HG03439 (cell line): ENCODE measurements around the gene SH2B2.
A peak's percentile ranks its signal among the peaks of the same experiment; 100 is the strongest.

Experiments
- ATAC-seq: cut with Tn5 transposase; IDR thresholded peaks from one replicate; pipeline ENCODE4 v1.9.1; 2021; ENCODE audit warnings: mild to moderate bottlenecking, moderate library complexity; ENCODE audit not compliant: unreplicated experiment

The SH2B2 gene

DNA sequence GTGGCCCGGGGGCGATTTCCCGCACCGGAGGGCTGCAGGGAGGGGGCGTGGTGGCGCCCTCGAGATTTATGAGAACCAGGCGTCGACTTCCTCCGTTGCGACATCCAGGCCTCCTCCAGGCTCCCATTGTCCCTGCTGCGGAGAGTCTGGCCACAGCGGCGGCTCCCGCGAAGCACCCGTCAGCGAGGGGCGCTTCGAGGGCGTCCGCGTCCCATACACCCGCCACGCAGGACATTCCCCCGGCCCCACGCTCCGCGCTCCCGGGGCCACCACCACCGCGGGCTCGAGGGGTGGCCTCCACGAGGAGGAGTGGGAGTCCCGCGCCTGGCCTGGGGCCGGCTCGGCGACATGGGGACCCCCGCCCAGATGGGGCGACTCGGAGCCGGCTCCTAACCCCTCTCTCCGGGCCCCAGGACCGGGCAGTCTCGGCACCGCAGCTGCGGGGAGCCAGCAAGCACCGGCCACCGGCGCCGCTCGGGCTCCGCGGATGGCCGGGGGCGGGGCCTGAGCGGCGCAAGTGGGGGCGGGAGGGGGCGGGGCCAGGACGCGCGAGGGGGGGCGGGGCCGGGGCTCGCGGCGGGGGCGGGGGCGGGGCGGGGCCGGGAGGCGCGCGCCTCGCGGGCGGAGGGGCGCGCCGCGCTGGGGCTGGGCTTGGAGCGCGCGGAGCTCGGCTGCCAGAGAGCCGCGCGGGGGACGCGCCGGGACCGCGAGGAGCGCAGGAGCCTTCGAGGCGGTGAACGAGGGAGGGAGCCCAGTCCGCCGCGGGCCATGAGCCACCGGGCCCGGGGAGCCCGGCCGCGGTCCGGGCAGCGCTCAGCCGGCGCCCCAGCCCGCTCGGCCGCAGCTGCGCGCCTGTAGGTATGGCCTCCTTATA lies at the start of gene SH2B2:
Gene SH2B2, plus strand, starts transcription at position 632 of the 874 bp plus-strand sequence. CDS start 13,683 bp downstream, outside the sequence.
- ATAC-seq, result peak; percentile 29

GRCh38 chr7:102239206-102239820 lies 47.4 kb upstream of the SH2B2 start:
- ATAC-seq, result no peak

DNA sequence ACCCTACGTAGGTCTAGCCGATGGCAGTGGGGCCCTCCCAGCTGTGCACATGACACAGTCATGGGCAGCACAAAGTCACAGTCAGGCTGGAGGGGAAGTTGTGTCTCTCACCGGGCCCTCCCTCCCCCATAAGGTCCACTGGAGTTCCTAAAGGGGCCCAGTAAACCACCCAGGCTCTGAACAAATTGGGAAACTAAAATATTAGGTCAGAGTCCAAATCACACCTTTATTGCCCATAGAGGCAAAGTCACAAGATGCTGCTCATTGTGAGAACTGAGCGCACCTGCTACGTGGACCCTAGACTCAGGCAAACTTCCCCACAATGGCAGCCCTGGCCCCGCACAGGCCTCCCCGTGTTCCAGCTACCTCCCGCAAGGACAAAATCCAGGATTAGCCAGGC lies 45.2 kb upstream of the SH2B2 start:
- no peak for ATAC-seq

DNA sequence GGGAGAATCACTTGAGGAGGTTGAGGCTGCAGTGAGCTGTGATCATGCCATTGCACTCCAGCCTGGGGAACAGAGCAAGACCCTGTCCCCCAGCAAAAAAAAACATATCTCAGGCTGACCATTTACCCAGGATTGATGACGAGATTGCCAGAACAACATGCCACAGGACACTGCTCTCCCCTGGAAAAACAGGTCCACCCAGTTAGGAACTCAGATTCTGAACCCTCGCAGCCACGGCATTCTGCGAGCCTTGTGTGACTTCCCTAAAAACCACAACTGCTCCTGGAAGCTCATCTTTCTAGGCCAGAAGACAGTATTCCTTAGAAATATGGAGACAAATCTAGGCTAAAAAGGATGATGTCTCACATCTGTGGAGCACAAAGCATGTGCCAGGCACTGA lies 42.1 kb upstream of the SH2B2 start:
- no peak for ATAC-seq

DNA sequence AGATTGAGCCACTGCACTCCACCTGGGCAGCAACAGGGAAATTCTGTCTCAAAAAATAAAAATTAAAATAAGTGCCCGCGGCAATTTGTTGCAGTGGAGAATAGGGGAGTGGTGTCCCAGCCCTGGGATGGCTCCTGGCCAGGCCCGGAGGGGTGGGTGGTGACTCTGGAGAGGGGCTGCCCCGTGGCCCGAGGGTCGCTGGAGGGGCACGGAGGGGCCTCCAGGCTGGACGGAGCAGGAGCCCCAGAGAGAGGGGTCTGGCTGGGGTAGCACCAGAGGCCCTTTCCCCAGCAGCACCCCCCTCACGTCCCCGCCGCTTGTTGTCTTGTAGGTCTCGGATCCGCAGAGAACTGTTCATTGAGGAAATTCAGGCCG lies 38.6 kb upstream of the SH2B2 start:
- no peak for ATAC-seq

DNA sequence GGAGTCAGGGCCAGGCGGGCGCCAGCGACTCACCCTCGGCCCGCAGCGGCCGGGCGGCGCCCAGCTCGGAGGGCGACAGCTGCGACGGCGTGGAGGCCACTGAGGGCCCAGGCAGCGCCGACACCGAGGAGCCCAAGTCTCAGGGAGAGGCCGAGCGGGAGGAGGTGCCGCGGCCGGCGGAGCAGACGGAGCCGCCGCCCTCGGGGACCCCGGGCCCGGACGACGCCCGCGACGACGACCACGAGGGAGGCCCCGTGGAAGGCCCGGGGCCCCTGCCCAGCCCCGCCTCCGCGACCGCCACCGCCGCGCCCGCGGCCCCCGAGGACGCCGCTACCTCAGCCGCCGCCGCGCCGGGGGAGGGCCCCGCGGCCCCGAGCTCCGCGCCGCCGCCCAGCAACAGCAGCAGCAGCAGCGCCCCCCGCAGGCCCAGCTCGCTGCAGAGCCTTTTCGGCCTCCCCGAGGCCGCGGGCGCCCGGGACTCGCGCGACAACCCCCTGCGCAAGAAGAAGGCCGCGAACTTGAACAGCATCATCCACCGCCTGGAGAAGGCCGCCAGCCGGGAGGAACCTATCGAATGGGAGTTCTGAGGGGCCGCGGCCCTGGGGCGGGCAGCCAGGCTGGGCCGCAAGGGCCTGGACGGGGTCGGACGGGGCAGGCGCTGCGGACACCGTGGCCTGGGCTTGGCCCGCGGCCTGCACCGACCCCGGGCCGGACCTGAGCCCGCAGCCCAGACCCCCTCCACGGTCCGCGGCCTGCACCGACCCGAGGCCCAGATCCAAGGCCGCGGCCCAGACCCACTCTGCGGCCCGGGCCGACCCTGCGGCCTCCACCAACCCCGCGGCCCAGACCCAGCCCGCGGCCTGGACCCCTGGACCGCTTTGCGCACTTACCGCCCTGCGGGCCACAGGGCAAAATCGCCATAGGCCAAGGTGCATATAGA lies 37.9 kb upstream of the SH2B2 start:
- no peak for ATAC-seq

- ATAC-seq, result no peak
Observed at GRCh38 chr7:102251531-102252365, 34.9 kb upstream of the SH2B2 start.

DNA sequence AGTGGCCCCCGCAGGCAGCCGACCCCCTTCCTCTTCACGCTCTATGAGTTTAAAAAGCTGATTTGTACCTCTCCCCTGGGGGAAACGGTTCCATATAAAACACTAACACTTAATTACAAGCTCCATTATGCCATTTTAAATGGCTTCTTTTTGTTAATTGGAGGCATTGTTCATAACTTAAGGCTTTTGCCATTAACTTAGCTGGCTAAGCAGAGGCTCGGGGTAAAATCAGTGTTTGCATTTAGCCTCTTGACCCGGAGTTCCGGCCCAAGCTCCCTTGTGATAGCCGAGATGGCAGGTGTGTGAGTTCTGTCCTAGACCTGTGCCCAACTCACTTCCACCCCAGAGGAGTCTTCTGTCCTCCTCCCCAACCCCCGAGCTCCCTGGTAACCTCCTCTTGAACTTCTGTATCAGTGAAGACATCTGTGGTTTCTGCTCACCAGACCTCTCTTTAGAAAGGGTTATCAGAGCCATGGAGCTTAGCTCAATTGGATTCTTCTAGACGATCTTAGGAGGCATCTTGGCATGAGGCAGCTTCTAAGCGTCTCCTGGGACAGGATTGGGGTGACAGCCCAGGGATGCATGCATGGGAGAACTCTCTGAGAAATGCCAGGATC lies 34.2 kb upstream of the SH2B2 start:
- ATAC-seq, result no peak

GRCh38 chr7:102253066-102253972 lies 33.3 kb upstream of the SH2B2 start:
- ATAC-seq, result no peak

DNA sequence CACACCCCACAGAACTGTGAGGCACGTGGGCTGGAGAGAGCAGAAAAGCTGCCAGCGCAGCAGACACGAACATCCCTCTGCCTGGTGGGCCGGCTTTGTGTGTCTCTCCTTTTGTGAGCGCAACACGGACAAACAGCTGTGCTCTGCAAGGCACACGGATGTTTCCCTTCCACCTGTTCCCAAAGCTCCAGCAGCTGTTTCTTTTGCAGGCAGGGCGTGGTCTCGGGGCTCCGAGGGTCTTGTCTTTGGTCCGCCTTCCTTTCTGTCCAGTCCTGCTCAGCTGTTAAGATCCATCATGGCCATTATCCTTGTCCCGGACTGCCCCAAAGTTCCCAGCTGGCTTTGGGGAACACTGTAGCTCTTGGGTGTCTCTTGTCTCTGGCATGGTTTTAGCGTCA lies 32.7 kb upstream of the SH2B2 start:
- ATAC-seq, result no peak

DNA sequence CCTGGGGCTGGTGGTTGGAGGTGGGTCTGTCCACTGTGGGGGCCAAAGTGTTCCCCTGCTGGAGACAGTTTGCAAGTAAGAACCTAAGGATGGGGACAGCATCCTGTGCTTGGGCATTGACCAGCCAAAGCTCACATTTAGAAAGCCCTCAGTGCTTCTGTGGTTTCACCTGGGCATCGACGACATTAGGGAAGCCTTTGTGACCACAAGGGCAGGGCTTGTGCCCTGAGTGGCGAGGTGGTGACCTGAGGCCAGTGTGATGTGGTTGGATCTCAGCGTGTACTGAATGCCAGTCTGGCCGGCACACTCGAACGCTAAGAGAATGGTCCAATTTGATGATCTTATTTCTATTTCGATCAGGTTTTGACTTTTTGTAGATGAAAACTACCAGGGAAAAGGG lies 32.1 kb upstream of the SH2B2 start:
- ATAC-seq, result no peak

GRCh38 chr7:102255501-102255900 lies 31.2 kb upstream of the SH2B2 start:
- no peak for ATAC-seq

DNA sequence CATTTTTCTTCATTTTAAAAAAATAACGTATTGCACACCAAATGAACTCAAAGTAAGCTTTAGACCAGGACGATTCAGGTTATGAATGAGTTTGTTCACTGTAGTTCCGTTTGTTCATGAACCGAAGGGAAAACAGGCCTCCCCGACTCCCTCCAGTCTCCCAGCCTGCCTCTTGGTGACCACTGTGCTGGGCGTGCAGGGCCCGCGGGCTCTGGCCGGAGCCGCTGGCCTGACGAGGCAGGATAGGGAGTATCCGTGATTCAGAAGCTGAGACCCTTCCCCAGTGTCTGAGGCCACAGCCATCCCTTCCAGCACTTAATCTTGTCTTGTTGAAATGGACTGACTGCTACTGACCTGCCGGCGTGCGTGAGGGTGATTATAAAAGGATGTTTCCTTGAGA lies 30.8 kb upstream of the SH2B2 start:
- ATAC-seq, result no peak

- no peak for ATAC-seq
Observed at GRCh38 chr7:102258073-102258748, 28.5 kb upstream of the SH2B2 start.

DNA sequence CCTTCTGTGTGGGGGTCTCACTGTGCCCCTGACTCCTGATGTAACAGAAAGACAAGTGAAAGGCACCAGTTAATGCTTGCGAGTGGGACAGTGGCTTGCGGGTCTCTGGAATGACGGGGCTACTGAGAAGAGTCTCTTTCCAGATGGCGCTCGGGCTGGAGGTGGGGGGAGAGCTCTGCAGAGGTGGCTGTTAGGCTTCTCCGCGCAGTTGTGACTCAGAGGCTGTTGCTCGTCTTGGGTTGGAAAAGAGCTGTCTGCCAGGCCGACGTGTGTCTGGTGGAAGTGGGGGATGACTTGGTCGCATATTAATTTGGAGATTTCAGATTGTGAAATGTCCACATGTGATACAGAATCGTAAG lies 27.9 kb upstream of the SH2B2 start:
- no peak for ATAC-seq

DNA sequence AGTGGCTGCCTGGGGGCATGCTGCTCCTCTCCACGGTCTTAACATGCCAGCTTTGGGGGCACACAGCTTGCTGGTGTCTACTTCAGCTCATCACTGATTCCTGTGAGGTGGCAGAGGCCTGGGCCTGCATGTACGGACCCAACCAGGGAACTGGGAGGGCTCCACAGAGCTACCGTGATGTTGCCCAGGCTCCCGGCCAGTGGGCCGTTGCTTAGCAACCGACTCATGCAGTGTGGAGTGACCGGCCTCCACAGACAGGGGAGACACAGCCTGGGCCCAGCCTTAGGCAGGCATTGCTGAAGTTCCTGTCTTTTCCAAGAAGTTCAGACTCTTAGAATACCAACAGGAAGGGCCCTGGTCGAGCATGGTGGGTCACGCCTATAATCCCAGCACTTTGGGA lies 25.8 kb upstream of the SH2B2 start:
- ATAC-seq, result no peak

DNA sequence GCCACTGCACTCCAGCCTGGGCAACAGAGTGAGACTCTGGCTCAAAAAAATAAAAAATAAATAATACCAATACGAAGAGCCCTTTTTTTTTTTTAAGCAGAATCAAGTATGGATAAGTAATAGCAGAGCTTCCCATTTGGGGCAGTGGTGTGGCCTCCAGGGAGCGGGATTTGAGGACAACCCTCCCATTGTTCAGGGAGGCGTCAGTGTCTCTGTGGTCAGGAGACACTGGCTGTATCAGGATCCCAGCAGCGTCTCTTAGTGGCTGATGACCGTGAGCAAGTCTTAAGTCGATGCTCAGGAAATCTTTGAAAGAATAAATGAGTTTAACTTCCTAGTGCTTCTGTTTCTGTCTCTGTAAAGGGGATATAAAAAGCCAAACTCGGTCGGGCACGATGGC lies 25.2 kb upstream of the SH2B2 start:
- ATAC-seq, result no peak

GRCh38 chr7:102262546-102262945 lies 24.1 kb upstream of the SH2B2 start:
- no peak for ATAC-seq
